ENCODE data around the gene NELL1. TPM values are rescaled to one million over a fixed set of nuclear protein-coding genes. Genes with fewer than 3 reads are reported as not detected.

The NELL1 gene
- total and polyA plus RNA-seq, 2 donors from 2014 or later: 0.31 to 14.8 TPM

DNA sequence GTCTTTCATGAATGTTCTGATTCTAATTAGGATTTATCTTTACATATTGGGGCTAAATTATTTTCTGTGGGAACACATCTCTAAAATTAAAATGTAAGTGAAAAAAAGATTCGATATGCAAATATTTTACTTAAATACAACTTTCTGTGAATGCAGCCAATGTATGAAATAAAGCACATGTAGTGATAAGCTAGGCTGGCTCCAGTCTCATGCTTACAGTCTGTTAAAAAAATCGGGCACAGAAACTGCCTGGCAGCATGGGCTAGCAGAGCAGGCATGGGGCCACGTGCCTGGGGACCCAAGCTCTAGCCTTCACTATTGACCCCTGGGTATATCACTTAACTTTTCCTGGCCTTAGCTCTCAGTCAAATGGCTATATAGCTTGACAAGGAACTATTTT lies 46.5 kb downstream of the NELL1 start:
- FAIRE-seq: no peak
- H3K4me1 ChIP-seq (ENCODE audit: control insufficient read depth in 2 of 3, insufficient read depth in 2 of 3, low read depth in 1 of 3, low read length in 3 of 3): peaks cover 0 to 2% (median 0%) of the 10 kb centered on the region in 3 donors
- TF ChIP-seq, protein P1, sequence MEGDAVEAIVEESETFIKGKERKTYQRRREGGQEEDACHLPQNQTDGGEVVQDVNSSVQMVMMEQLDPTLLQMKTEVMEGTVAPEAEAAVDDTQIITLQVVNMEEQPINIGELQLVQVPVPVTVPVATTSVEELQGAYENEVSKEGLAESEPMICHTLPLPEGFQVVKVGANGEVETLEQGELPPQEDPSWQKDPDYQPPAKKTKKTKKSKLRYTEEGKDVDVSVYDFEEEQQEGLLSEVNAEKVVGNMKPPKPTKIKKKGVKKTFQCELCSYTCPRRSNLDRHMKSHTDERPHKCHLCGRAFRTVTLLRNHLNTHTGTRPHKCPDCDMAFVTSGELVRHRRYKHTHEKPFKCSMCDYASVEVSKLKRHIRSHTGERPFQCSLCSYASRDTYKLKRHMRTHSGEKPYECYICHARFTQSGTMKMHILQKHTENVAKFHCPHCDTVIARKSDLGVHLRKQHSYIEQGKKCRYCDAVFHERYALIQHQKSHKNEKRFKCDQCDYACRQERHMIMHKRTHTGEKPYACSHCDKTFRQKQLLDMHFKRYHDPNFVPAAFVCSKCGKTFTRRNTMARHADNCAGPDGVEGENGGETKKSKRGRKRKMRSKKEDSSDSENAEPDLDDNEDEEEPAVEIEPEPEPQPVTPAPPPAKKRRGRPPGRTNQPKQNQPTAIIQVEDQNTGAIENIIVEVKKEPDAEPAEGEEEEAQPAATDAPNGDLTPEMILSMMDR (IDR thresholded peaks at IDR 0.05; ENCODE audit: borderline replicate concordance, extremely low read depth, insufficient read depth): no peak
- H3K27ac ChIP-seq (ENCODE audit: low read depth in 2 of 2, low read length in 2 of 2): no peak overlapping the region
- intact Hi-C loops (cut with DNase I): no loop called here
- no peak for DNase-seq
- H3K9ac ChIP-seq (ENCODE audit: low read length in 3 of 3): no peak overlapping the region
- H3K9me3 ChIP-seq (ENCODE audit: control insufficient read depth in 2 of 3, insufficient read depth in 1 of 3, low read length in 3 of 3): no peaks in the 10 kb centered on the region
- H3K36me3 ChIP-seq (ENCODE audit: control insufficient read depth in 2 of 3, insufficient read depth in 3 of 3, low read length in 3 of 3): no peaks in the 10 kb centered on the region
- no peaks in the 10 kb centered on the region for H3K27me3 ChIP-seq (ENCODE audit: control insufficient read depth, insufficient read depth, low read length)
- no peak overlapping the region for H3K4me3 ChIP-seq (ENCODE audit: low read length in 3 of 3)

DNA sequence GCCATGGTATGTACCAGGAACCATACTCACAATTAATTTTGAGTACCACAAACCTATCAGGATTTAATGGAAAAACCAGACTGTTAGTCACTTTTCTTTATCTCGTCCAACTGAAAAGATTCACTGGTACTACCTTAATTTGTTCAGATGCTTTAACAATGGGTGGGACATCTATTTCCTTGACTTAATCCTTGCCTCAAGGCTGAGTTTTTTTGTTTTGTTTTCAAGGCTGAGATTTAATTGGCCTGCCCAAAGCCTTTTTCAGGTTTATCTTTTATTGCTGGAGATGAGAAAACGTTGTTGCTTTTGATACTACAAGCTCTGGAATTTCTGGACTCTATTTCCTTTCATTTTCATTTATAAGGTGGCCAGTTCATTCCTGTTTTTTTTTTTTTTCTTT lies 50.4 kb downstream of the NELL1 start:
- Histone ChIP-seq H3K27ac (ENCODE audit: low read depth in 2 of 2, low read length in 2 of 2) (no peak overlapping the region), H3K9ac (ENCODE audit: low read length in 3 of 3) (no peak overlapping the region), H3K4me1 (ENCODE audit: control insufficient read depth in 2 of 3, insufficient read depth in 2 of 3, low read depth in 1 of 3, low read length in 3 of 3) (no peaks in the 10 kb centered on the region), H3K9me3 (ENCODE audit: control insufficient read depth in 2 of 3, insufficient read depth in 1 of 3, low read length in 3 of 3) (no peaks in the 10 kb centered on the region), H3K4me3 (ENCODE audit: low read length in 3 of 3) (no peak overlapping the region), H3K36me3 (ENCODE audit: control insufficient read depth in 2 of 3, insufficient read depth in 3 of 3, low read length in 3 of 3) (no peaks in the 10 kb centered on the region), H3K27me3 (ENCODE audit: control insufficient read depth, insufficient read depth, low read length) (no peaks in the 10 kb centered on the region)
- no peak for FAIRE-seq
- TF ChIP-seq, protein P1 (IDR thresholded peaks at IDR 0.05; ENCODE audit: borderline replicate concordance, extremely low read depth, insufficient read depth): no peak
- intact Hi-C loops (cut with DNase I): no loop called here
- no peak for DNase-seq

DNA sequence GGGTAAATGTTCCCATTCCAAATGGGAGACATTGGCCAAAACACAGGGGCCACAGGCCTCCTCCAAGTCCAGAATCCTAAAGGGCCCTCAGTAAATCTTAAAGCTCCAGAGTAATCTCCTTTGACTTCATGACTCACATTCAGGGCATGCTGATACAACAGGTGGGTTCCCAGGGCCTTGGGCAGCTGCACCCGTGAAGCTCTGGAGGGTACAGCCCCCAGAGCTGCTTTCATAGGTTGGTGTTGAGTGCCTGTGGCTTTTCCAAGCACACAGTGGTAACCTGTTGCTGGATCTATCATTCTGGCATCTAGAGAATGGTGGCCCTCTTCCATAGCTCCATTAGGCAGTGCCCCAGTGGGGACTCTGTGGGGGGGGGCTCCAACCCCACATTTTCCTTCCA lies 54.0 kb downstream of the NELL1 start:
- no peaks in the 10 kb centered on the region for H3K9me3 ChIP-seq (ENCODE audit: control insufficient read depth in 2 of 3, insufficient read depth in 1 of 3, low read length in 3 of 3)
- FAIRE-seq (no peak), DNase-seq (no peak)
- intact Hi-C loops (cut with DNase I): no loop called here
- no peak overlapping the region for H3K9ac ChIP-seq (ENCODE audit: low read length in 3 of 3)
- TF ChIP-seq, protein P1 (IDR thresholded peaks at IDR 0.05; ENCODE audit: borderline replicate concordance, extremely low read depth, insufficient read depth): no peak
- no peaks in the 10 kb centered on the region for H3K36me3 ChIP-seq (ENCODE audit: control insufficient read depth in 2 of 3, insufficient read depth in 3 of 3, low read length in 3 of 3)
- no peaks in the 10 kb centered on the region for H3K27me3 ChIP-seq (ENCODE audit: control insufficient read depth, insufficient read depth, low read length)
- no peak overlapping the region for H3K27ac ChIP-seq (ENCODE audit: low read depth in 2 of 2, low read length in 2 of 2)
- no peaks in the 10 kb centered on the region for H3K4me1 ChIP-seq (ENCODE audit: control insufficient read depth in 2 of 3, insufficient read depth in 2 of 3, low read depth in 1 of 3, low read length in 3 of 3)
- no peak overlapping the region for H3K4me3 ChIP-seq (ENCODE audit: low read length in 3 of 3)

DNA sequence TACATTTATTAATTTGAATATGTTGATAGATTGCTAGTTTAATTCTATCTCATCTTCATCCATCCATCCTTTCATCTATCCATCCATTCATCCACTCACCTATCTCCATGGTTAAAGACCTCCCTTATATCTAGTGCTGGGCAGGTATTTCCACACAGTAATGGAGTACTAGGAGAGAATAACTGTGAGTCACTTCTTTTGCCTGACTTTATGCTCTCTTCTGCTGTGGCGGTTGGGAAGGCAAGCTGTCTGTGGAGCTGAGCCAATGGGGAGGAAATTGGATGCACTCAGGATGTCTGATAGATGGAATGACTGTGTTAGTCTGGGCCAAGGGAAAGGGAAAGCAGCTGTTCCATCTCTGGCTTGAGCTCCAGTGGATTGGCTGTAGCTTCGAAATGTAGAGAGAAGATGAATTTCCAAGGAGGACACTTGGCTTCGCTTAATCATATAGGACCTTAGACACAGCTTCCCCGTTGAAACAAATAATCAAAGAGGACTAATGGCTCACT lies 60.3 kb downstream of the NELL1 start:
- Histone ChIP-seq H3K9me3 (ENCODE audit: control insufficient read depth in 2 of 3, insufficient read depth in 1 of 3, low read length in 3 of 3) (no peaks in the 10 kb centered on the region), H3K4me1 (ENCODE audit: control insufficient read depth in 2 of 3, insufficient read depth in 2 of 3, low read depth in 1 of 3, low read length in 3 of 3) (no peaks in the 10 kb centered on the region), H3K36me3 (ENCODE audit: control insufficient read depth in 2 of 3, insufficient read depth in 3 of 3, low read length in 3 of 3) (no peaks in the 10 kb centered on the region), H3K4me3 (ENCODE audit: low read length in 3 of 3) (no peak overlapping the region), H3K27me3 (ENCODE audit: control insufficient read depth, insufficient read depth, low read length) (no peaks in the 10 kb centered on the region), H3K27ac (ENCODE audit: low read depth in 2 of 2, low read length in 2 of 2) (no peak overlapping the region), H3K9ac (ENCODE audit: low read length in 3 of 3) (no peak overlapping the region)
- FAIRE-seq: no peak
- DNase-seq: no peak
- intact Hi-C loops (cut with DNase I): no loop called here
- TF ChIP-seq, protein P1 (IDR thresholded peaks at IDR 0.05; ENCODE audit: borderline replicate concordance, extremely low read depth, insufficient read depth): no peak

Data from kidney (tissue), 14 donors.